Esophagus squamous epithelium (tissue), 5 donors: Measurements from ENCODE around the gene CLDN14. TPM values are rescaled to one million over a fixed set of nuclear protein-coding genes. Genes with fewer than 3 reads are reported as not detected.

ENCODE experiments used
- DNase-seq: peaks from one replicate; lab custom pipeline; 2025; lab: John Stamatoyannopoulos, UW
- H3K27ac ChIP-seq, 4 donors: fragments of 200-600 bp; sonication (generic); one replicate each; pipeline ENCODE4 v1.5.1; 2016 to 2019; ENCODE audit warnings: mild to moderate bottlenecking in 1 of 4
- H3K27me3 ChIP-seq, 4 donors: fragments of 200-600 bp; sonication (generic); 1 replicate in 3 of 4; 2 replicates in 1 of 4; pipeline versions ENCODE4 v1.5.1 to v1.6.0; 2017 to 2021; ENCODE audit warnings: antibody characterized with exemption in 1 of 4
- H3K36me3 ChIP-seq, 3 donors: fragments of 200-600 bp; sonication (generic); one replicate each; pipeline ENCODE4 v1.5.1; 2016 to 2019
- H3K4me1 ChIP-seq, 3 donors: fragments of 200-600 bp; sonication (generic); one replicate each; pipeline ENCODE4 v1.5.1; 2017 to 2019
- H3K4me3 ChIP-seq, 4 donors: fragments of 200-600 bp; sonication (generic); 1 replicate in 3 of 4; 2 replicates in 1 of 4; pipeline ENCODE4 v1.5.1; 2016 to 2019; ENCODE audit warnings: mild to moderate bottlenecking in 2 of 4, moderate library complexity in 1 of 4
- H3K9me3 ChIP-seq, 3 donors: fragments of 200-600 bp; sonication (generic); one replicate each; pipeline ENCODE4 v1.5.1; 2016 to 2019
- CTCF ChIP-seq, 6 experiments: fragments of 450-650 bp in 4 of 6; fragments of 200-600 bp in 2 of 6; sonication (generic) in 2 of 6; IDR thresholded peaks; one replicate each; pipeline ENCODE4 v1.5.1; 2016 to 2019; ENCODE audit warnings: antibody characterized with exemption in 6 of 6, mild to moderate bottlenecking in 4 of 6, moderate library complexity in 4 of 6
- POLR2A ChIP-seq, 4 donors: fragments of 450-650 bp; IDR thresholded peaks; one replicate each; pipeline ENCODE4 v1.6.1; 2017; ENCODE audit warnings: antibody characterized with exemption in 4 of 4, mild to moderate bottlenecking in 4 of 4, moderate library complexity in 3 of 4
- WGBS, 2 donors: methylation state at CpG; one replicate each; pipeline ENCODE4 v1.1.5; 2018; 5-methylcytosine and 5-hydroxymethylcytosine counted together
- intact Hi-C: fragments of 100-400 bp; cut with DNase I; formaldehyde crosslinking; loops from one replicate; pipeline ENCODE4 v1.15.0; 2022
- total RNA-seq, 4 donors: library from RNA; depleted of rRNA; stranded (reverse); fragments of >200 nt; gene quantifications; one replicate each; pipeline ENCODE4 v1.1.0, GENCODE V29; 2016
- donor health status: DM: yes; HTN: yes; CAD: no.

Gene CLDN14
- total RNA-seq, 4 donors from 2014 or later, result not detected

GRCh38 chr21:36422279-36423098 is 57.4 kb downstream of the CLDN14 start:
- WGBS, 2 donors, result 52 to 56% methylated on average over 12 to 20 of the region's 28 CpGs
- intact Hi-C loops, result loop anchor here (10.0 kb wide), 1 partner anchor 502 kb away; no protein-coding TSS in a partner anchor
- Histone ChIP-seq H3K27me3 (no peaks in the 10 kb centered on the region), H3K9me3 (no peaks in the 10 kb centered on the region), H3K4me1 (peaks cover 0 to 15% (median 0%) of the 10 kb centered on the region in 3 donors), H3K4me3 (no peak overlapping the region), H3K27ac (no peak overlapping the region), H3K36me3 (peaks cover 0 to 11% (median 0%) of the 10 kb centered on the region in 3 donors)
- DNase-seq, result no peak
- TF ChIP-seq CTCF (IDR thresholded peaks at IDR 0.05) (peak; percentile 50 to 83 (median 70)), POLR2A (IDR thresholded peaks at IDR 0.05) (no peak)

GRCh38 chr21:36420571-36421339 is 59.2 kb downstream of the CLDN14 start:
- intact Hi-C loops, result loop anchor here (10.0 kb wide), 1 partner anchor 504 kb away; no protein-coding TSS in a partner anchor
- H3K36me3 ChIP-seq, result peaks cover 0 to 26% (median 2%) of the 10 kb centered on the region in 3 donors
- peaks cover 0 to 15% (median 0%) of the 10 kb centered on the region in 3 donors for H3K4me1 ChIP-seq
- TF ChIP-seq POLR2A (IDR thresholded peaks at IDR 0.05) (no peak), CTCF (IDR thresholded peaks at IDR 0.05) (no peak)
- no peak overlapping the region for H3K27ac ChIP-seq
- WGBS, 2 donors, result 85 to 90% methylated on average over 10 to 18 of the region's 18 CpGs
- H3K9me3 ChIP-seq, result no peaks in the 10 kb centered on the region
- no peak overlapping the region for H3K4me3 ChIP-seq
- no peak for DNase-seq
- no peaks in the 10 kb centered on the region for H3K27me3 ChIP-seq

- TF ChIP-seq POLR2A (IDR thresholded peaks at IDR 0.05) (no peak), CTCF (IDR thresholded peaks at IDR 0.05) (peak; percentile 62 to 84 (median 72))
- intact Hi-C loops, result loop anchor here (10.0 kb wide), 1 partner anchor 505 kb away; no protein-coding TSS in a partner anchor
- Histone ChIP-seq H3K4me3 (no peak overlapping the region), H3K36me3 (peaks cover 0 to 32% (median 6%) of the 10 kb centered on the region in 3 donors), H3K27me3 (no peaks in the 10 kb centered on the region), H3K27ac (no peak overlapping the region), H3K4me1 (peaks cover 0 to 15% (median 0%) of the 10 kb centered on the region in 3 donors), H3K9me3 (no peaks in the 10 kb centered on the region)
- 0 to 2% methylated on average over 1 to 8 of the region's 8 CpGs for WGBS, 2 donors
- DNase-seq, result no peak
Observed at GRCh38 chr21:36419996-36420395, 59.9 kb downstream of the CLDN14 start.

- H3K27ac ChIP-seq, result no peak overlapping the region
- no peak overlapping the region for H3K4me3 ChIP-seq
- H3K4me1 ChIP-seq, result peaks cover 0 to 15% (median 0%) of the 10 kb centered on the region in 3 donors
- peaks cover 0 to 39% (median 6%) of the 10 kb centered on the region in 3 donors for H3K36me3 ChIP-seq
- intact Hi-C loops, result no loop called here
- H3K9me3 ChIP-seq, result no peaks in the 10 kb centered on the region
- H3K27me3 ChIP-seq, result no peaks in the 10 kb centered on the region
- DNase-seq, result no peak
- no peak for TF ChIP-seq POLR2A (IDR thresholded peaks at IDR 0.05)
- TF ChIP-seq CTCF (IDR thresholded peaks at IDR 0.05), result no peak
- 82 to 83% methylated on average over 12 to 14 of the region's 14 CpGs for WGBS, 2 donors
Observed at GRCh38 chr21:36419241-36419640, 60.7 kb downstream of the CLDN14 start.
